Activated T-helper 1 cell treated with anti-CD3 and anti-CD28 coated beads, Interleukin-12 subunit alpha, Interleukin-12 subunit beta, Interleukin-2, Interleukin-4 antibody, amounts not matched to agents 30 ng/mL and 10 ng/mL and 1 ng/mL, durations not matched to agents 14 hours and 24 hours and 36 hours (primary cell): ENCODE measurements around the gene SLC17A2. TPM values are rescaled to one million over a fixed set of nuclear protein-coding genes. Genes with fewer than 3 reads are reported as not detected.
A peak's percentile ranks its signal among the peaks of the same experiment; 100 is the strongest.

Experiments
- DNase-seq: peaks from one replicate; pipeline ENCODE4 v3.0.0; 2021; ENCODE audit warnings: low spot score
- H3K27ac Mint-ChIP-seq: one replicate; pipeline ENCODE4 v1.8.0; 2021; ENCODE audit warnings: mild to moderate bottlenecking, mixed read lengths
- H3K27me3 Mint-ChIP-seq: one replicate; pipeline ENCODE4 v1.8.0; 2022; ENCODE audit warnings: mild to moderate bottlenecking, moderate library complexity, mixed read lengths; ENCODE audit not compliant: insufficient read depth
- H3K36me3 Mint-ChIP-seq: one replicate; pipeline ENCODE4 v1.8.0; 2021; ENCODE audit warnings: low read depth, mixed read lengths
- H3K4me1 Mint-ChIP-seq: one replicate; pipeline ENCODE4 v1.8.0; 2021; ENCODE audit warnings: low read depth, mixed read lengths
- H3K4me3 Mint-ChIP-seq: one replicate; pipeline ENCODE4 v1.8.0; 2021; ENCODE audit warnings: mild to moderate bottlenecking, moderate library complexity, mixed read lengths
- H3K9me3 Mint-ChIP-seq: one replicate; pipeline ENCODE4 v1.8.0; 2021; ENCODE audit warnings: mixed read lengths
- intact Hi-C: fragments of 100-400 bp; cut with micrococcal nuclease; formaldehyde crosslinking; loops from one replicate; pipeline ENCODE4 v1.15.1; 2024
- total RNA-seq: library from RNA; stranded (reverse); gene quantifications from 2 replicates; pipeline ENCODE4 v1.2.3, GENCODE V29; 2022

Gene SLC17A2
- total RNA-seq, 1 donor from 2014 or later, result 0.10 TPM

DNA sequence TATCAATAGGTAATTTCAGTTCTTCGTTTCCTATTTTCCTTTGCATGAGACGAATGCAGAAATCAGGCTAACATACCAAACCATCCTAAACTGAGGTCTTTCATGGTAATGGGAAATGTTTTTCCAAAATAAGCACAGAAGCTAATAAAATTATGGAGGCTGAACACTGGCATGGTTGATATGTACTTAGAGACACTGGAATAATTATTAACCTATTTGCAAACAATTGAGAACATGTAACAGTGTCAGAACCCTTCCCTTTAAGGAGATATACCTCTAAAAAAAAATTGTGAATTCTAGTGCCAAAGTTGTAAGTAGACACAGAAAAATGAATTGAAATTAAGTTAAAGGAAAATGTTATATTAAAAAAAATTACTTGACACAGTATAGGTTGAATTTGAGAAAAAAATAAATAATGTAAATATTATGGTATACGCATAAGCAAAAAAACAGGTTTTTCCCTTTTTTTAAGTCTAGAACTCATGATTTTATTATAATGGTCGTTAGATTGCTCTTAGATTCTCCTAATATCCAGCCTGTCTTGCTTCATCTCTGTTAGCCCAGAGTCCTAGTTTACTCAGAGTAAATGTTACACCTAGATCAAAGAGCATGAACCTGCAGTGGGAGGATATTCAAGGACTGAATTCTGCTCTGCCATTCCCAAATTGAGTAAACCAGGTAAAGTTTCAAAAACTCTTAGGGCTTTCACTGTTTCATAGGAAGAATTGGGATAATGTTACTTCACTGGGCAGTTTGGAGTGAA, 1.7 kb downstream of the SLC17A2 start:
- H3K4me1 Mint-ChIP-seq, result peaks cover 11% of the 10 kb centered on the region
- no peaks in the 10 kb centered on the region for H3K9me3 Mint-ChIP-seq
- H3K27ac Mint-ChIP-seq, result no peak overlapping the region
- no peak overlapping the region for H3K4me3 Mint-ChIP-seq
- H3K27me3 Mint-ChIP-seq, result no peaks in the 10 kb centered on the region
- no peaks in the 10 kb centered on the region for H3K36me3 Mint-ChIP-seq
- intact Hi-C loops, result no loop called here
- DNase-seq, result no peak

DNA sequence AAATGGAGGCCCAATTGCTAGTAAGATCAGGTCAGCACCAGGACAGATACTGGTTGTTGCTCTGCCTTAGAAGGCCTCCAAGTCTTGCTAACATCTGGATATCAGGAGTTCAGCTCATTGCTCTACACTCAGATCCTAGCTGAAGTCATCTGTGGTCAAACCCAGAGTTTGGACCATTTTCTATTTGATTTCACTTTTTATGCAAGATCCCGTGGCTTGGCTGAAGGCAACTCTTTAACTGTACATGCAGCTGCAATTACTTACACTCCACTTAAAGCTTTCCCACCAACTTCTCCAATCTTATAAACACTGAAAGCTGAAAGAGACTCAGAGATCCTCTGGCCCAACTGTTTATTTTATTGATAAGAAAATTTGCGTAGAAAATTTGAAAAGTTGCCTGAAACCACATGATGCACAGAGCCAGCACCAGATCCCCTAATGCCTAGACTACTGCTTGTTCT, 2.7 kb downstream of the SLC17A2 start:
- H3K4me3 Mint-ChIP-seq, result no peak overlapping the region
- DNase-seq, result no peak
- no peaks in the 10 kb centered on the region for H3K9me3 Mint-ChIP-seq
- H3K27me3 Mint-ChIP-seq, result no peaks in the 10 kb centered on the region
- intact Hi-C loops, result no loop called here
- H3K36me3 Mint-ChIP-seq, result no peaks in the 10 kb centered on the region
- H3K27ac Mint-ChIP-seq, result no peak overlapping the region
- peaks cover 11% of the 10 kb centered on the region for H3K4me1 Mint-ChIP-seq

DNA sequence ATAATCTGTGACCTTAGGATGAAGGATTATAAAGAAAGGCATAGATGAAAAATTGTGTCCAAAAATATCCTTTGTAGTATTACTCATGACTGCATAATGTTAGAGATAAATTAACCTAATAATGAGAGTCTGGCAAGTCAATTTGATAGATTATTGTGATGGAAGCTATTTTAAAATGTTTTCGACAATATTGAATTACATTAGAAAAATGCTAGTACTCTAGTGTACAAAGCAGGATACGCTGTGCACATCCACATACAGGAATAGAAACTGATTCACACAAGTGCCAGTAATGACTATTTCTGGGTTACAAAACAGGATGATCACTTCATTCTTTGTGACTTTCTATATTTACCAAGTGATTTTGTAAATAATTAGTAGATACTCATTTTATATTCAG, 3.3 kb downstream of the SLC17A2 start:
- intact Hi-C loops, result no loop called here
- H3K27ac Mint-ChIP-seq, result no peak overlapping the region

DNA sequence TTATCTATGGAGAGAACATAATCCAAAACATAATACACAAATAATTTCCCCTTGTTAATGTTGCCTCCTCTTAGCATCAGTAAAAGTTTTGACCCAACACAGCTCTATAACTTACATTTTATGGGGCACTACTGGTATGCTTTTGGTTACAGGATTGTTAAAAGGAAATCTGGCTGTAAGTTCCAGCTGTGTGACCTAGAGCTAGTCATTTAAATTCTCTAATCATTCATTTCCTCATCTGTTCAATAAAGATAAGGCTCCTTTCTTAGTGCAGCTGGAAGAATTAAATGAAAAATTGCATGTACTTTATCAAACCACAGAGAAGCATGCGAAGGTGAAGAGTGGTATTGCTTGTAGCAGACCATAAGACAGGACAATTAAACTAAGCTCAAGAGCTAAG, 4.6 kb downstream of the SLC17A2 start:
- H3K4me1 Mint-ChIP-seq, result peaks cover 13% of the 10 kb centered on the region
- DNase-seq, result no peak
- no peaks in the 10 kb centered on the region for H3K9me3 Mint-ChIP-seq
- H3K36me3 Mint-ChIP-seq, result no peaks in the 10 kb centered on the region
- no peak overlapping the region for H3K27ac Mint-ChIP-seq
- H3K4me3 Mint-ChIP-seq, result no peak overlapping the region
- intact Hi-C loops, result no loop called here
- no peaks in the 10 kb centered on the region for H3K27me3 Mint-ChIP-seq

More for the DNA sequence above, 3.3 kb downstream of the SLC17A2 start:
- DNase-seq, result no peak
- Mint-ChIP-seq H3K4me3 (no peak overlapping the region), H3K36me3 (no peaks in the 10 kb centered on the region), H3K4me1 (peaks cover 11% of the 10 kb centered on the region), H3K27me3 (no peaks in the 10 kb centered on the region), H3K9me3 (no peaks in the 10 kb centered on the region)

DNA sequence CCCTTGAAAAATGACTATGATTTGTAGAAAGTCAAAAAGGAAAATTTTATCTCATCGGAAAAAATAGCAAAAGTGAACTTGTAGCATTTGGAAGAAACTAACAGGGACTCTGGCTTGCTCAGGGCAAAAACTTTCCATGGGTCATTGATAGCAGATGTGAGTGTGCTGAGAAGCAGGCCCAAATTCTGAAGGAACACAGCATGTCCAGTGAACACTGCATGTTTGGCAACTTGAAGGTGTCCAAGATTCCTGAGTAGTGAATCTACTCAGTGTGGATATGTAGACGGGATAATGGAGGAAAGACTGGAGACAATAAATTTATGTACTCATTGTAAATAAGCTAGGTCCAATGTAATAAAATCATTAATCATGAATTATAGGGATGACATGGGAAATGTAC, 8.2 kb downstream of the SLC17A2 start:
- H3K9me3 Mint-ChIP-seq, result peaks cover 10% of the 10 kb centered on the region
- no peaks in the 10 kb centered on the region for H3K27me3 Mint-ChIP-seq
- H3K27ac Mint-ChIP-seq, result no peak overlapping the region
- peaks cover 23% of the 10 kb centered on the region for H3K4me1 Mint-ChIP-seq
- H3K36me3 Mint-ChIP-seq, result no peaks in the 10 kb centered on the region
- DNase-seq, result no peak
- intact Hi-C loops, result no loop called here
- H3K4me3 Mint-ChIP-seq, result no peak overlapping the region

DNA sequence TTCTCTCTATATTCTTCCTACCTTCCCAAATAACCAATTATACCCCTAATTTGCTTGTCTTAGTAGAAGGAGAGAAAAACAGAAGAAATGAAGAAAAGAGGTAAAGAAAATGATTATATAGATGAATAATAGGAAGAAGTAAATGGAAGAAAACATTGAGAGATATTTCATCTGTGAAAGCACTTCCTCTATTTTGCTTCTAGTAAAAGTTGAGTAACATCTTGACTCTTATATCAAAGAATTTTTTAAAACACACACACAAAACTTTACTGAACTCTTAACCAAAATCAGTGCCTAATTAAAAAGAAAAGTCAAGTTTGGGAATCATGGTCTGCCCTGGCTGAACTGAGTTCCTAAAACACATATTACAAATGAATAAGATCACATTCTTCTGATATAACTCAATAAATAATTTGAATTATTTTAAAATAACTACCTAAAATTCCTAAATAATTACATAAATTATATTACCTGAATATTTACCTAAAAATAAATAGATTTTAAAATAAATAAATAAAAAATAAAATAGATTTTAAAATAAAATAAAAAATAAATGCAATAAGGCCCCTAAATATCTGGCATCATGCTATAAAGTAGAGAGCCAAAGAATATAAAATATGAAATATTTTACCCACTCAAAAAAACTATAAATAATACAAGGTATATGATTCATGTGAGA, 8.8 kb downstream of the SLC17A2 start:
- H3K9me3 Mint-ChIP-seq, result peaks cover 10% of the 10 kb centered on the region
- H3K36me3 Mint-ChIP-seq, result no peaks in the 10 kb centered on the region
- peaks cover 17% of the 10 kb centered on the region for H3K4me1 Mint-ChIP-seq
- no peaks in the 10 kb centered on the region for H3K27me3 Mint-ChIP-seq
- H3K4me3 Mint-ChIP-seq, result no peak overlapping the region
- DNase-seq, result no peak
- H3K27ac Mint-ChIP-seq, result no peak overlapping the region
- intact Hi-C loops, result no loop called here

DNA sequence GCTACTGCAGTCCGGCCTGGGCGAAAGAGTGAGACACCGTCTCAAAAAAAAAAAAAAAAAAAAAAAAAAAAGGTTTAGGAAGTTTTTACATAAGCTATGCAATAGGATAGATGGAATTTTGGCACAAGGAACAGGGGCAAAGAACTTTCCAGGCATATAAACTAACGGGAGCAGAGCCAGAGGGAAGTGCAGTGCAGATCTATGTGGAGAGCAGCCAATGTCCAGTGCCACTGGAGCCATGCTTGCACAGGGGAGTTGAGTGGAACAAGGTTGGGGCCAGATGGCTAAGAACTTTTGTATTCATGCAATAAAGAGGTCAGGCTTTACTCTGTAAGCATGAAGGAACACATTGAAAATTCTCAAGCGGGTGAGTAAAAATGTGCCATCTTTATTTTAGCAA, 10.8 kb downstream of the SLC17A2 start:
- H3K4me1 Mint-ChIP-seq, result peaks cover 17% of the 10 kb centered on the region
- H3K4me3 Mint-ChIP-seq, result no peak overlapping the region
- DNase-seq, result no peak
- peaks cover 10% of the 10 kb centered on the region for H3K9me3 Mint-ChIP-seq
- intact Hi-C loops, result loop anchor here (2.0 kb wide), 1 partner anchor 25 kb away; no protein-coding TSS in a partner anchor
- no peak overlapping the region for H3K27ac Mint-ChIP-seq
- H3K27me3 Mint-ChIP-seq, result no peaks in the 10 kb centered on the region
- no peaks in the 10 kb centered on the region for H3K36me3 Mint-ChIP-seq

DNA sequence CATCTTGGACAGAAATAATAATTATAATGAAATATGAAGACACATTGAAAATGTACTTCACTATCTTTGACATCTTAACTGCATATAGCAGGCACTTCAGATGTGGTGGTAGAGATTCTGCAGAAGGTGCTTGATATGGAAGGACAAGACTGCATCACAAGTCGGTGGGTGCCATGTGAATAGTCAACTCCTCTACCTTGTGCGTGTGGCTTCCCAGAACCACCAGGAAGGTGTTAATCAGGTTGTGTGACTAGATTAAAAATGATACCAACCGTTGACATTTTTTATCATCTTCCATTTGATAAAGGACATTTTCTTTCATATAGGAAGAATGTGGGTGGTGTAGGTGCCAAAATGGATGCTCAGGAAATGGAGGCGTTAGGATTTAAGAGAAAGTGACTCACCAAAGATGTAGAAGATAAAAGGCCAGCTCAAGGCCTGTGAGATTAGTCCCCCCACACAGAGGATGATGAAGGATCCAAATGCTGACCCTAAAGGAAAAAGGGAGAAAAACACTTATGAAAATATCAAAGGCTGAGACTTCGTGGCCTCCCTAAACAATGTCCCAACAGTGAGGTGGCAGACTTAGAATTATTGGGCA, 12.3 kb downstream of the SLC17A2 start:
- peaks cover 10% of the 10 kb centered on the region for H3K9me3 Mint-ChIP-seq
- H3K27ac Mint-ChIP-seq, result peak overlapping the region; percentile 35
- intact Hi-C loops, result loop anchor here (2.0 kb wide), 1 partner anchor 27 kb away; no protein-coding TSS in a partner anchor
- H3K4me3 Mint-ChIP-seq, result no peak overlapping the region
- H3K4me1 Mint-ChIP-seq, result peaks cover 27% of the 10 kb centered on the region
- DNase-seq, result no peak
- no peaks in the 10 kb centered on the region for H3K27me3 Mint-ChIP-seq
- peaks cover 1% of the 10 kb centered on the region for H3K36me3 Mint-ChIP-seq

DNA sequence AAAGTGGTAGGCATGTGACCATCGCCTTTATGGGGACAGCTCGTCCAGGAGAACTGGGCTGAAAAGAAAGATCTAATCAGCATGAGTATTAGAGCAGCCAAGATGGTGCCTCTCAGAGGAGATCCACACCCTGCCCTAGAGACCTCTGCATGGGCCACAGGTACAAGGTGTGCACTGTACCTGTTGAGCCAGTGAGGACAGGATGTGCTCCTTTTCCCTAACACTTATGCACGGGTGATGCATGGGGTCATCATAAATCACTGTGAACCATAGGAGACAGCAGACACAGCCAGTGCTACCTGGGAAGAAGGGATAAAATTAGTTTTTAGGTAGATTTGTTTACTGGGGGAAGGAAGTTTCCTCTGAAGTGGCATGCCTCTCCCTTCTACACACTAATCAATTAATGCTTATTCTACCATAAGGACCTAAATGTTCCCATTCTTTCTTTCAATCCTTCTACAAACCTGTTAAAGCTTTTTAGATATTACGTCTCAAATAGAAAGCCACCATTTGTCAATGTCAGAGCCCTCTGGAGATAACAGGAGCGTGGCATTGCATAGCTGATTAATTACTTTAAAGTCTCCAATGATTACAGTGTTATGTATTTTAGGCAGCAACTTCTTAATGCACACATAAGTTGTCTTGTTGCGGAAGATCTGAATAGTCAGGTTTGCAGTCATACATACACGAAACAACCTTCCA, 13.6 kb downstream of the SLC17A2 start:
- H3K4me3 Mint-ChIP-seq, result no peak overlapping the region
- peaks cover 1% of the 10 kb centered on the region for H3K36me3 Mint-ChIP-seq
- intact Hi-C loops, result no loop called here
- H3K9me3 Mint-ChIP-seq, result peaks cover 10% of the 10 kb centered on the region
- H3K27ac Mint-ChIP-seq, result no peak overlapping the region
- H3K27me3 Mint-ChIP-seq, result no peaks in the 10 kb centered on the region
- no peak for DNase-seq
- H3K4me1 Mint-ChIP-seq, result peaks cover 27% of the 10 kb centered on the region

DNA sequence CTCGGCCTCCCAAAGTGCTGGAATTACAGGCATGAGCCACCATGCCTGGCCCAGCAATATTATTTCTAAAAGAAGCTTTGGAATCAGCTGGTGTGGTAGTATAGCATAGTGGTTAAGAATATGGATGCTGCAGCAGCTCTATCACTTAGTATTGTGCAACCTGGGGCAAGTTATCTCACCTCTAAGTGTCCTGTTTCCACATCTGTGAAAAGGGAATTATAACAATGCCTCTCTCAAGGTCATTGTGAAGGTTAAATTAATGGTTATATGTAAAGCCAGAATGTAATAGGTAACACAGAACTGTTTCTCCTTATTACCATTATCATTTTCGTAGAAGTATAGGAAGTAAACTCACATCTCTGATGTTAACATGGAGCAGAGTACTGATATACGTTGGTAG, 14.2 kb downstream of the SLC17A2 start:
- no peak overlapping the region for H3K27ac Mint-ChIP-seq
- intact Hi-C loops, result no loop called here
- DNase-seq, result no peak
- H3K4me1 Mint-ChIP-seq, result peaks cover 27% of the 10 kb centered on the region
- H3K36me3 Mint-ChIP-seq, result peaks cover 1% of the 10 kb centered on the region
- H3K27me3 Mint-ChIP-seq, result no peaks in the 10 kb centered on the region
- H3K4me3 Mint-ChIP-seq, result no peak overlapping the region
- peaks cover 10% of the 10 kb centered on the region for H3K9me3 Mint-ChIP-seq

DNA sequence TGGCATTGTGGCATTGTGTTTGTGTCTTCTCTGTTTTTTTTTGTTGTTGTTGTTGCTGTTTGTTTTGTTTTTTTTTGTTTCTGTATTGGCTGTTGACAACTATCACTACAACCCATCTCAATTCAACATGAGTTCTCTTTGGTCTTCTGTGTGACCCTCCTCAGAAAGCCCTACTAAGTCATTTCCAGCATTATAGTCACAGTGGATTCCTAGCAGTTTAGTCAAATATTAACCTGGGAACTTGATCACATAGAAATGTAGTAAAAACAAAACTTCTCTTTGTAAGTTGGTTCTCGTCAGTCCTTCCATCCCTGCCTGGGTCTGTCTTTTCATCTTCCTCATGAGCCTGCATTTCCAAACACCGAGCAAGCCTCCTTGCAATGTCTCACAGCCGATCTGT, 16.8 kb downstream of the SLC17A2 start:
- Mint-ChIP-seq H3K9me3 (peaks cover 10% of the 10 kb centered on the region), H3K36me3 (peaks cover 1% of the 10 kb centered on the region), H3K27ac (peak overlapping the region; percentile 81), H3K4me3 (no peak overlapping the region), H3K27me3 (no peaks in the 10 kb centered on the region), H3K4me1 (peaks cover 21% of the 10 kb centered on the region)
- intact Hi-C loops, result loop anchor here (5.0 kb wide), 1 partner anchor 49 kb away; the partner anchor contains the start of gene TRIM38
- no peak for DNase-seq

DNA sequence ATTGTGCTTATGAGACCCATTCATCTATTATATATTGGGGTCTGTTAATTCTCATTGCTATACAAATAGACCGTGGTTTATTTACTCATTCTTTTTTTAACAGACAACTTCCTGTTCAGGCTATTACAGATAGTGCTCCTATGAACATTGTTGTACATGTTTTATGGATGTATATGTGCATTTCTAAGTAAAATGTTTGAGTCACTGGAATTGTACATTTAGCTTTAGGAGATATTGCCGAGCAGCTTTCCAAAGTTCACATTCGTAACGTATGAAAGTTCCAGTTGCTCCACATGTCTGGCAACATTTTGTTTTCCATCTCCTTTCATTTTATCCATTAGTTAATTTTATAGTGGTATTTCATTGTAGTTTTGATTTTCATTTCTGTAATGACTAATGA, 19.1 kb downstream of the SLC17A2 start:
- Mint-ChIP-seq H3K9me3 (no peaks in the 10 kb centered on the region), H3K4me1 (peaks cover 21% of the 10 kb centered on the region), H3K4me3 (no peak overlapping the region), H3K27ac (no peak overlapping the region), H3K36me3 (peaks cover 1% of the 10 kb centered on the region), H3K27me3 (no peaks in the 10 kb centered on the region)
- DNase-seq, result no peak
- intact Hi-C loops, result loop anchor here (5.0 kb wide), 1 partner anchor 51 kb away; the partner anchor contains the start of gene TRIM38
